Measurements from ENCODE around the gene SORBS1. TPM values are rescaled to one million over a fixed set of nuclear protein-coding genes. Genes with fewer than 3 reads are reported as not detected.

The SORBS1 gene
- total RNA-seq = 0.44 and 1.5 TPM in 2 replicates
- total RNA-seq (2013) = 1.7 TPM
- 0.21 and 0.36 TPM in 2 replicates for polyA plus RNA-seq
- polyA minus RNA-seq = 0.26 and 1.00 TPM in 2 replicates

DNA sequence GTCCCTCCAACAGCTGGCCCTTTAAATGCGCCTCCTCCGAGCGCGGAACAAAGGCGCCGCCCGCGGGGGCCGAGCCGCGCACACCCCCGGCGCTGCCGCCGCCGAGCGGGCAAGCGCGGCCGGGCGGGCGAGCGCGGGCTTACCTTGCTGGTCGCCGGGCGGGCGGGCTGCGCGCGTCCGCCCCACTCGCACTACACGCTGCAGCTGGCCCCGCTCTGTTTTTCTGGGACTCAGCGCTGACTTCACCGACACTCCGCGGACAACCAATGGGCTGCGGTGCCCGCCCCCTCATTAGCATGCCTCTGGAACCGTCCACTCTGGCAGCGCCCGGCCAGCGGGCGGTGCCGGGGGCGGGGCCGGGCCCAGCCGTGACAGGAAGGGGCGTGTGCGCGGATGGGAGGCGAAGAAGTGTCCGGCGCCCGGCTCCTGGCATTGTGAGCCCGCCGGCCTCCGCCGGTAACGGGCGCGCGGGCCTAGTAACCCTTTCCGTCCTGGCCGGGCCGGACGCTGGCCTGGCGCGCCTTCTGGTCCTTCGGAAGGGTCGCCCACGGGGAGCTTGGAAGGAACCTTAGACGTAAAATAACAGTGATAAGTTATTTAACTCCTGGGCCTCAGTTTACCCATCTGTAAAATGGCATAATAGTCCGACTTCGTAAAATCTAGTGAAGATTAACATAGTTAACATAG lies at the start of gene SORBS1:
SORBS1 (minus strand) TSS at position 195 of the 687 bp plus-strand sequence. CDS start 120,236 bp downstream, outside the sequence.
- Histone ChIP-seq H3K4me2 (replicated peaks; ENCODE audit: low read depth, low read length, poor library complexity, severe bottlenecking) (peak within 1 kb of the TSS; percentile 98), H2AFZ (ENCODE audit: insufficient read depth, low read depth, low read length, poor library complexity, severe bottlenecking) (peak within 1 kb of the TSS; percentile 84), H3K36me3 (replicated peaks in 1 of 2; ENCODE audit: control extremely low read depth in 1 of 2, control insufficient read depth in 1 of 2, extremely low read depth in 1 of 2, insufficient read depth in 2 of 2, low read length in 1 of 2) (no peaks in the 10 kb centered on the region), H3K9me3 (ENCODE audit: control extremely low read depth in 1 of 3, control insufficient read depth in 2 of 3, insufficient read depth in 1 of 3, low read length in 2 of 3) (no peaks in the 10 kb centered on the region), H3K4me3 (ENCODE audit: control extremely low read depth in 1 of 5, extremely low read depth in 1 of 5, insufficient read depth in 1 of 5, low read depth in 2 of 5, low read length in 4 of 5) (peak within 1 kb of the TSS; percentile 72 to 92 (median 86)), H3K79me2 (ENCODE audit: control insufficient read depth, insufficient read depth, low read length) (no peaks in the 10 kb centered on the region), H3K27ac (ENCODE audit: low read length in 2 of 2) (peak within 1 kb of the TSS in 1 of 2 donors; percentile 44), H4K20me1 (ENCODE audit: control insufficient read depth, insufficient read depth, low read length, poor library complexity, severe bottlenecking) (no peaks in the 10 kb centered on the region), H3K4me1 (ENCODE audit: control insufficient read depth in 2 of 2, insufficient read depth in 2 of 2, low read length in 2 of 2) (peaks cover 8 to 11% of the 10 kb centered on the region in 2 donors), H3K9ac (ENCODE audit: low read length) (peak within 1 kb of the TSS; percentile 78), H3K27me3 (replicated peaks in 1 of 4; ENCODE audit: control extremely low read depth in 1 of 4, control insufficient read depth in 3 of 4, insufficient read depth in 4 of 4, low read length in 3 of 4) (peaks cover 0 to 13% (median 0%) of the 10 kb centered on the region in 4 experiments)
- Mint-ChIP-seq H3K4me3 (peak within 1 kb of the TSS; percentile 100), H3K27me3 (peaks cover 25% of the 10 kb centered on the region), H3K27ac (peak within 1 kb of the TSS; percentile 81), H3K9me3 (ENCODE audit: insufficient read depth) (no peaks in the 10 kb centered on the region), H3K4me1 (peaks cover 16% of the 10 kb centered on the region)
- POLR2A ChIA-PET = interaction anchor here (0.5 kb wide), 1 partner anchor 162 kb away, joined by 3 read pairs; no protein-coding TSS in a partner anchor
- ATAC-seq (ENCODE audit: low read depth) = peak; percentile 98
- TF ChIP-seq, protein P1, sequence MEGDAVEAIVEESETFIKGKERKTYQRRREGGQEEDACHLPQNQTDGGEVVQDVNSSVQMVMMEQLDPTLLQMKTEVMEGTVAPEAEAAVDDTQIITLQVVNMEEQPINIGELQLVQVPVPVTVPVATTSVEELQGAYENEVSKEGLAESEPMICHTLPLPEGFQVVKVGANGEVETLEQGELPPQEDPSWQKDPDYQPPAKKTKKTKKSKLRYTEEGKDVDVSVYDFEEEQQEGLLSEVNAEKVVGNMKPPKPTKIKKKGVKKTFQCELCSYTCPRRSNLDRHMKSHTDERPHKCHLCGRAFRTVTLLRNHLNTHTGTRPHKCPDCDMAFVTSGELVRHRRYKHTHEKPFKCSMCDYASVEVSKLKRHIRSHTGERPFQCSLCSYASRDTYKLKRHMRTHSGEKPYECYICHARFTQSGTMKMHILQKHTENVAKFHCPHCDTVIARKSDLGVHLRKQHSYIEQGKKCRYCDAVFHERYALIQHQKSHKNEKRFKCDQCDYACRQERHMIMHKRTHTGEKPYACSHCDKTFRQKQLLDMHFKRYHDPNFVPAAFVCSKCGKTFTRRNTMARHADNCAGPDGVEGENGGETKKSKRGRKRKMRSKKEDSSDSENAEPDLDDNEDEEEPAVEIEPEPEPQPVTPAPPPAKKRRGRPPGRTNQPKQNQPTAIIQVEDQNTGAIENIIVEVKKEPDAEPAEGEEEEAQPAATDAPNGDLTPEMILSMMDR (IDR thresholded peaks at IDR 0.05) = no peak
- no peak for TF ChIP-seq EZH2 (IDR thresholded peaks at IDR 0.05; ENCODE audit: borderline replicate concordance, insufficient read depth, low read depth, low read length, poor library complexity, severe bottlenecking)
- DNase-seq = peak; percentile 90
- 2% methylated on average over 73 of the region's 77 CpGs for WGBS (ENCODE audit: insufficient coverage)
- CTCF ChIA-PET = no interaction called here
- intact Hi-C loops (cut with micrococcal nuclease) = loop anchor here (1.0 to 5.0 kb wide), 3 partner anchors 95 to 1936 kb away; partner anchors contain the start of genes ALDH18A1, MMS19 and UBTD1

DNA sequence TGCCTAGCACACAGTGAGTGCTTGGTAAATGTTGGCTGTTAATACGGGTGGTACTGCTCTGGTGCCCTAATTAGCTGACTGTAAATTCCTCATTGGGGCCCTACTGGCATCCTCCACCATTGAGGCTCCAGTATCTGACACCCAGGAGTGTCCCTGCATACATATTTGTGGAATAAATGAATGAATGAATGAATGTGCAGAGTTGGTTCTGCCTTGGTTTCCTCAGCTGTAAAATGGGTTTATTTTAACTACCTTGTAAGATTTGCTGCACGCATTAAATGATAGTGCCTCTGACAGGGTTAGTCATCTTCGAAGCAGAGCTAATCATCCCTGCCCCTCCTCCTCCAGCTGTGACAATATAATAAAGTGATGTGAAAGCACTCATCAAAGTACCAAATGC lies 49.6 kb upstream of the SORBS1 start:
- Histone ChIP-seq H4K20me1 (ENCODE audit: control insufficient read depth, insufficient read depth, low read length, poor library complexity, severe bottlenecking) (no peaks in the 10 kb centered on the region), H3K79me2 (ENCODE audit: control insufficient read depth, insufficient read depth, low read length) (no peaks in the 10 kb centered on the region), H3K4me2 (replicated peaks; ENCODE audit: low read depth, low read length, poor library complexity, severe bottlenecking) (no peak overlapping the region), H3K9me3 (ENCODE audit: control extremely low read depth in 1 of 3, control insufficient read depth in 2 of 3, insufficient read depth in 1 of 3, low read length in 2 of 3) (no peaks in the 10 kb centered on the region), H3K4me1 (ENCODE audit: control insufficient read depth in 2 of 2, insufficient read depth in 2 of 2, low read length in 2 of 2) (no peaks in the 10 kb centered on the region), H3K27ac (ENCODE audit: low read length in 2 of 2) (no peak overlapping the region), H2AFZ (ENCODE audit: insufficient read depth, low read depth, low read length, poor library complexity, severe bottlenecking) (no peak overlapping the region), H3K9ac (ENCODE audit: low read length) (no peak overlapping the region), H3K4me3 (ENCODE audit: control extremely low read depth in 1 of 5, extremely low read depth in 1 of 5, insufficient read depth in 1 of 5, low read depth in 2 of 5, low read length in 4 of 5) (no peak overlapping the region), H3K27me3 (replicated peaks in 1 of 4; ENCODE audit: control extremely low read depth in 1 of 4, control insufficient read depth in 3 of 4, insufficient read depth in 4 of 4, low read length in 3 of 4) (no peaks in the 10 kb centered on the region), H3K36me3 (replicated peaks in 1 of 2; ENCODE audit: control extremely low read depth in 1 of 2, control insufficient read depth in 1 of 2, extremely low read depth in 1 of 2, insufficient read depth in 2 of 2, low read length in 1 of 2) (peaks cover 6 to 78% of the 10 kb centered on the region in 2 experiments)
- DNase-seq (no peak), ATAC-seq (ENCODE audit: low read depth) (no peak)
- no peak for TF ChIP-seq EZH2 (IDR thresholded peaks at IDR 0.05; ENCODE audit: borderline replicate concordance, insufficient read depth, low read depth, low read length, poor library complexity, severe bottlenecking)
- TF ChIP-seq, protein P1 (IDR thresholded peaks at IDR 0.05) = no peak
- POLR2A ChIA-PET = no interaction called here
- Mint-ChIP-seq H3K27me3 (no peaks in the 10 kb centered on the region), H3K4me1 (no peaks in the 10 kb centered on the region), H3K4me3 (no peak overlapping the region), H3K27ac (no peak overlapping the region), H3K9me3 (ENCODE audit: insufficient read depth) (no peaks in the 10 kb centered on the region)
- no CpG with 5 or more reads among the region's 3 CpGs for WGBS (ENCODE audit: insufficient coverage)
- CTCF ChIA-PET = interaction anchor here (1.1 kb wide), 1 partner anchor 8 kb away, joined by 4 read pairs; no protein-coding TSS in a partner anchor
- intact Hi-C loops (cut with micrococcal nuclease) = no loop called here
